Purkinje cell (primary cell): ENCODE results near the gene SUMF2. TPM values are rescaled to one million over a fixed set of nuclear protein-coding genes. Genes with fewer than 3 reads are reported as not detected.

Experiments
- polyA plus RNA-seq: library from polyadenylated mRNA; unstranded; fragments of >200 nt; fragmentation: Nextera tagmentation; gene quantifications from 2 replicates; pipeline ENCODE4 v1.2.1, GENCODE V29; 2014

SUMF2 gene
- polyA plus RNA-seq = 40.1 and 48.1 TPM in 2 replicates

DNA sequence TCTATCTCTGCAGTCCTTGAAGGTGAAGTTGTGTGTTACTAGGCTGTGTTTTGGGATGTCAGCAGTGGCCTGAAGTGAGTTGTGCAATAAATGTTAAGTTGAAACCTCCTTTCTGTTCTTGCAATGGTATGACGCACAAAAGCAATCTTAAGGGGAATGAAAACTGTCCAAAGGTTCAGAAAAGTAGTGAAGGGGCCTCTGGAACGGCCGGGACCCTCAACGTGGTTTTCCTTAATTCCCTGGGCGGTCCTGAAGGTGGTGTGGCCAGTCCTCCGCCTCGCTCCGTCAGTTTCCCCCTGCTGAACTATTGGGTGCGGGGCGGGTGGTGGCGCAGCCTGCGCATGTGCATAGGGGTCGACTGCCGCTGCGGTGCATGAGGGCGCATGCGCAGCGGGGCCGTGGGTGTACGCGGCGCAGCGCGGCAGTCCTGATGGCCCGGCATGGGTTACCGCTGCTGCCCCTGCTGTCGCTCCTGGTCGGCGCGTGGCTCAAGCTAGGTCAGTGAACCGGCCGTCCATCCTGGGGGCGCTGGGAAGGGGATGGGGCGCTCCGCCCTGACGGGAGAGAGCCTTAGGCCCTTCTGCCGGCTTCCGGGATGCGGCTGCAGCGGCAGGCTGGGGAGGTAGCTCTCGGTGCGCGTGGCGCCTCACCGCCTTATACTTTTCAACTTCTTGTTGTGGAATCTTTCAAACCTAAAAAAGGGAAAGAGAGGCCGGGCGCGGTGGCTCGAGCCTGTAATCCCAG lies at the start of gene SUMF2:
TSS of gene SUMF2 (plus strand) at position 405 of the 744 bp plus-strand sequence. CDS start at position 431, 26 bp downstream.

DNA sequence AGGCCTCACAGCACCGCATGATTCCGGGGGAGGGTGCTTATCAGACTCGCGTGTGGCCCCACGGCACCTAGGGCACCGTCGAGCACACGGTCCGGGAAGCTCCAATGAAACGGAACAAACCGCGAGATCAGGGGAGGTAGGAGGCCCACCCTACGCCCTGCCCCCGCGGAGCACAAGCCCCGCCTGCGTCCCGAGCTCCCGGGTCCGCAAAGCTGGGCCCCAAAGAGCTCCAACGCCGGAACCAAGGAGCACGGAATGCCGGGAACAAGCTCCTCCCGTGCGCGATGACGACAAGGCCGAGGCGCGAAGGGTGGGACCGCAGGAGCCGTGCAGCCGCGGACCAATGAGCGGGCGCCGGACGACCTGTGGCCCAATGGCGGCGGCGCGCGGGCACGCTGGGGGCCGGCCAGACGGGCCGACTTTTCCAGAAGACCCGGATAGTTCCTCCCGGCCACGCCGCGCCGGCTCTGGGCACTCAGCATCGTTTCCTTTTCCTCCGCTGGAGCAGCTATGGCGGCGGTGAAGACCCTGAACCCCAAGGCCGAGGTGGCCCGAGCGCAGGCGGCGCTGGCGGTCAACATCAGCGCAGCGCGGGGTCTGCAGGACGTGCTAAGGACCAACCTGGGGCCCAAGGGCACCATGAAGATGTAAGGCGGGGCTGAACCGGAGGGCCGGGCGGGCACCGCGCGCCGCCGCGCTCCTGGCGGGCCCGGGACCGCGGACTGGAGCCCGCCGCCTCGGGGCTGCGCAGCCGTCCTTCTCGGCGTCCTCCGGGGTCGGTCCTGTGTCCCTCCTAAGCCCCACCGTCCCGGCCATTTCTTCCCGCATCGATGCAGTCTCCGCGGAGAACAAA lies 12.5 kb upstream of the SUMF2 start, which contains the start of the genes CCT6A and PSPH:
TSS of gene CCT6A (plus strand) at position 427 of the 853 bp plus-strand sequence. CDS start at position 511, 84 bp downstream.
TSS of gene PSPH (minus strand) at position 106 of the 853 bp plus-strand sequence. CDS start 30,232 bp downstream, outside the sequence.

DNA sequence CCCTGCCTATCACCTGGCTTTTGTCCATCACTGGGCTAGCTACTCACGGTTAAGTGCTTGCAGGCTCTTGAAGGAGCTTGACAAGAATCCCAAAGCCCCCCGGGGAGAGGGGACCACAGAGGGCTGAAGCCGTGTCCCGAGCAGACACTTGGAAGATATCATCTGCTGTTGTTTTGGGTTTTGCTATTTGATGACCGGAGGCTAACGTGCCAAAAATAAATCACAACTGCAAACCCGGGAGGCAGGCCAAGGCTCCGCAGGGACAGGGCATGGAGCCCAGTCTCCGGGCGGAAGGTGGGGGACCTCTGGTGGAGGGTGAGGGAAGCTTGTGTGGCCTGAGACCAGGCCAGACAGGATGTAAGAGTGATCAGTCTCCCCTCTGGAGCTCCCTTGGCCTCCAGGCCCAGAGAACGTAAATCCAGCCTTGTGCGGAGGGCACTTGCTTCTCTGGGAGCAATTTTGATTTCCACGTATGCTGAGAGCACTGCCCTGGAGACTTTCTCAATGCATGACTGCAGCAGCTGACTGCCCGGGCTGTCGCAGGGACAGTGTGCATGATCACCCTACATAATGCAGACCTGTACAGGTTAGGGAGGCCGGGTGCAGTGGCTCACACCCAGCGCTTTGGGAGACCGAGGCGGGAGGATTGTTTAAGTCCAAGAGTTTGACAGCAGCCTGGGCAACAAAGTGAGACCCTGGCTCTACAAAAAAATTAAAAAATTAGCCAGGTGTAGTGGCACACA lies 28.9 kb downstream of the SUMF2 start, which contains the start of gene PHKG1:
TSS of gene PHKG1 (minus strand) at position 164 of the 743 bp plus-strand sequence. CDS start 4,011 bp downstream, outside the sequence.

DNA sequence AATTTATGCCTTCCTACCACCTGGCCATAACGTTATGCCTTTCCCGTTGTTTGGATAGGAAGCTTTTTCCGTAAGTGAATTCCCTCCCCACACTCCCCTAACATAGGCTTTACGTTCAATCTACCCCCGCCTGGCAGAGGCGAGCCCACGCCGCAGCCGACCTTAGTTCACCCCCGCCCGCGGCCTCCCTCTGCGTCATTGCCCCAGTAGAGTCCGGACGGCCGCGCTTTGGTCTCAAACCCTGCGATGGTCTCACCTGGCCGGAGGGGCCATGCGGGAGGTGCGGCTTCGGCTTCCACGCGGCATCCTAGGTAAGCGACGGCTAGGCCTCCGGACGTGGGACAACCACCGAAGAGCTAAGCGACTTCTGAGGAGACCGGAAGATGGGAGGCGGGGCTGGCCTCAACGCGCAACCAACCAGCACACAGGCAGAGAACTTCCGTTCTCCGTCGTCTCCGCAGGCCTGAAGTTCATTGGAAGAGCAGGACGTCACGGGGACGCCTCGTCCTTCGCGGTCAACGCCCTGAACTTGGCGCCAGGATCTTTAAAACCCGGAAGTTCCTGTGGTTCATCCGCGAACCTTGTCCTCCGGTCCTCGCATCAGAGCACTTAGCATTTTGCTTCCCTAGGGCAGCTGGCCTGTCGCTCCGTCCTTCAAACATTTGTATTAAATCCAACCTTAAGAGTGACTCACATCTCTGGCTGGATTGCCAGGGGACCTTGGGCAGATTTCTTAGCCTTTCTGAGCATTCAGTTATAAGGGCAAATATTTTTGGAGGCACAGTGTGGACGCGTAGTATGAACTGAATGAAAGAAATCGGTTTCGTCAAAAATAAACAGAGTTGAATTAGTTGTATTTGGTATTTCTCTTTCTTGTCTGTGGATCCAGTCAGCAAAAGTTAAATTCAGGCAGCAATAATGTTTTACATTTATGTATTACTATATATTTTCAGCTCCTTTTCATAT lies 42.3 kb downstream of the SUMF2 start, which contains the start of gene CHCHD2:
TSS of gene CHCHD2 (minus strand) at position 369 of the 966 bp plus-strand sequence. CDS start at position 306, 63 bp downstream.

DNA sequence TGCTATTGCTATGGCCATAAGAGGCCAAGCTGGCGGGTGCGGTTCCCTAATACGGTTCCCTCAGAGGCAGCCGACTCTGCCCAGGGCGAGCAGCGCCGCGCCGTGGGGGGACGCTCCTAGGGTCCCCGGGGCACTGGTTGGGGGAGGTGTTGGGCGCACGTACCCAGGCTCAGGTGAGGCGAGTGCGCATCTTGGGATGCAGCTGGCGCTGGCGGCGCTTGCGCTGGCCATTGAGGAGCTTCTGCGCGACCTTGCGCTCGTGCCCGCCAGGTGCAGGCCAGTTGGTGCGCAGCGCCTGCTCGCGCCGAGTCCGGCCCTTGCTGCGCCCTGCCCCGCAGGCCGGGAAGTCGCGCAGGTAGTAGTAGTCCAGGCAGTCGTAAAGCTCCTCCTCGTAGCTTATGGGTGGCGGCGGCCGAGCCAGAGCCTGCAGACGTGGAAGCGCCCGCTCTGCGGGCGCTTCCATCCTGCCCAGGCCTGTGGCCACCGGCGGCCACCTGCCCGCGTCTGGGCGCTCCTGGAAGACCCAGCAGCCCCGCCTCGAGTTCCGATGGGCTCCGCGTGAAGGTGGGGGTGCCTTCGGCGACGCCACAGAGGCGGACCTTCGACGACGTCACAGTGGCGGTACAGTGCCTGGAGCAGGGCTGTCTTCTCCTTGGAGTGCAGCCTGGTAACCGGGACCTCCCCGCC lies 51.9 kb downstream of the SUMF2 start, which contains the start of gene NUPR2:
TSS of gene NUPR2 (minus strand) at position 566 of the 687 bp plus-strand sequence. CDS start at position 463, 103 bp downstream.

Other genes with a start within 250 kb of the SUMF2 start
- not detected in 2 replicates for gene SEPTIN14, start 201.5 kb upstream of the SUMF2 start, polyA plus RNA-seq
- gene ZNF713, start 176.8 kb upstream of the SUMF2 start, polyA plus RNA-seq = 0.34 and 1.2 TPM in 2 replicates
- 80.3 and 85.6 TPM in 2 replicates for gene MRPS17, start 112.4 kb upstream of the SUMF2 start, polyA plus RNA-seq
- gene NIPSNAP2, start 99.7 kb upstream of the SUMF2 start, polyA plus RNA-seq = 45.6 and 47.7 TPM in 2 replicates
- 3.2 and 5.8 TPM in 2 replicates for gene PSPH, start 12.8 kb upstream of the SUMF2 start, polyA plus RNA-seq
- gene CCT6A, start 12.5 kb upstream of the SUMF2 start, polyA plus RNA-seq = 192 and 216 TPM in 2 replicates
- gene PHKG1, start 28.7 kb downstream of the SUMF2 start, polyA plus RNA-seq = 4.0 and 4.3 TPM in 2 replicates
- gene CHCHD2, start 42.2 kb downstream of the SUMF2 start, polyA plus RNA-seq = 338 and 445 TPM in 2 replicates
- 3.0 TPM in 1 of 2 replicates, not detected in the other for gene NUPR2, start 52.1 kb downstream of the SUMF2 start, polyA plus RNA-seq